Activated B cell treated with CpG ODN at 0.5 μM for 24 hours (primary cell): ENCODE measurements around the gene MED20. TPM values are rescaled to one million over a fixed set of nuclear protein-coding genes. Genes with fewer than 3 reads are reported as not detected.

Experiments
- ATAC-seq: fragments of 200-7000 bp; cut with Tn5 transposase; one replicate; pipeline ENCODE4 v1.10.0; 2021; ENCODE audit warnings: low read depth, mild to moderate bottlenecking, moderate library complexity
- CTCF ChIA-PET: fragments of 350-600 bp; sonication (Branson Sonifier 250); formaldehyde crosslinking; loops from one replicate; lab custom pipeline; 2021; ENCODE audit warnings: antibody characterized with exemption; lab: Charles Lee
- POLR2A ChIA-PET: fragments of 350-600 bp; sonication (Branson Sonifier 250); formaldehyde crosslinking; loops from one replicate; lab custom pipeline; 2021; ENCODE audit warnings: antibody characterized with exemption; lab: Charles Lee
- DNase-seq: peaks from one replicate; pipeline ENCODE4 v3.0.0; 2022
- H3K27ac Mint-ChIP-seq: one replicate; pipeline ENCODE4 v1.8.0; 2020; ENCODE audit warnings: mixed read lengths
- H3K27me3 Mint-ChIP-seq: one replicate; pipeline ENCODE4 v1.8.0; 2021; ENCODE audit warnings: mixed read lengths
- H3K36me3 Mint-ChIP-seq: one replicate; pipeline ENCODE4 v1.8.0; 2021; ENCODE audit warnings: low read depth, mixed read lengths
- H3K4me1 Mint-ChIP-seq: one replicate; pipeline ENCODE4 v1.8.0; 2021; ENCODE audit warnings: mixed read lengths
- H3K4me3 Mint-ChIP-seq: one replicate; pipeline ENCODE4 v1.8.0; 2020; ENCODE audit warnings: mild to moderate bottlenecking, mixed read lengths
- H3K9me3 Mint-ChIP-seq: one replicate; pipeline ENCODE4 v1.8.0; 2020; ENCODE audit warnings: mixed read lengths
- intact Hi-C: fragments of 100-400 bp; cut with micrococcal nuclease; formaldehyde crosslinking; loops from one replicate; pipeline ENCODE4 v1.15.1; 2024
- total RNA-seq: library from RNA; stranded (reverse); gene quantifications from 2 replicates; pipeline ENCODE4 v1.2.3, GENCODE V29; 2022
- TF ChIP-seq, protein P1 (sequence below): fragments of 200-600 bp; IDR thresholded peaks from one replicate; pipeline ENCODE4 v1.8.0; 2022; ENCODE audit warnings: antibody characterized with exemption, mild to moderate bottlenecking

The MED20 gene
- total RNA-seq, 1 donor from 2014 or later = 21.1 TPM

DNA sequence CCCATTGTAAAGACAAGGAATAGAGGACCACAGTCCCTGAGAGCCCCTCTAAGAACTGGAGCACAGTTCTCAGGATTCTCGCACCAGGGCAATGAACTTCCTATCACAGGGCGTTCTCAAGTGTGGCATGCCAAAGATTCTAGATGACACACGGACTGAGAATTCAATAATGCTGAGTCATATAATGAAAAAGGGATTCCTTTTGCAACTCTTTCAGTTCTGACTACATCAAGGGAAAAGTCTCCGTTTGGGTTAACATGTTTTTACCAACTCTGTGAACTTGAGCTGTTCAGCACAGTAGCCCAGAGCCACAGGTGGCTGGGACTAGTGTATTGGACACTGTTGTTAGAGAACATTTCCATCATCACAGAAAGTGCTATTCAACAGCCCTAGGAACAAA is 3.4 kb downstream of the MED20 start:
- DNase-seq (no peak), ATAC-seq (no peak)
- Mint-ChIP-seq H3K27me3 (no peaks in the 10 kb centered on the region), H3K4me3 (no peak overlapping the region), H3K4me1 (peaks cover 30% of the 10 kb centered on the region), H3K27ac (no peak overlapping the region), H3K9me3 (no peaks in the 10 kb centered on the region), H3K36me3 (peaks cover 58% of the 10 kb centered on the region)
- CTCF ChIA-PET = no interaction called here
- TF ChIP-seq, protein P1, sequence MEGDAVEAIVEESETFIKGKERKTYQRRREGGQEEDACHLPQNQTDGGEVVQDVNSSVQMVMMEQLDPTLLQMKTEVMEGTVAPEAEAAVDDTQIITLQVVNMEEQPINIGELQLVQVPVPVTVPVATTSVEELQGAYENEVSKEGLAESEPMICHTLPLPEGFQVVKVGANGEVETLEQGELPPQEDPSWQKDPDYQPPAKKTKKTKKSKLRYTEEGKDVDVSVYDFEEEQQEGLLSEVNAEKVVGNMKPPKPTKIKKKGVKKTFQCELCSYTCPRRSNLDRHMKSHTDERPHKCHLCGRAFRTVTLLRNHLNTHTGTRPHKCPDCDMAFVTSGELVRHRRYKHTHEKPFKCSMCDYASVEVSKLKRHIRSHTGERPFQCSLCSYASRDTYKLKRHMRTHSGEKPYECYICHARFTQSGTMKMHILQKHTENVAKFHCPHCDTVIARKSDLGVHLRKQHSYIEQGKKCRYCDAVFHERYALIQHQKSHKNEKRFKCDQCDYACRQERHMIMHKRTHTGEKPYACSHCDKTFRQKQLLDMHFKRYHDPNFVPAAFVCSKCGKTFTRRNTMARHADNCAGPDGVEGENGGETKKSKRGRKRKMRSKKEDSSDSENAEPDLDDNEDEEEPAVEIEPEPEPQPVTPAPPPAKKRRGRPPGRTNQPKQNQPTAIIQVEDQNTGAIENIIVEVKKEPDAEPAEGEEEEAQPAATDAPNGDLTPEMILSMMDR = no peak
- intact Hi-C loops = no loop called here
- POLR2A ChIA-PET = no interaction called here

- DNase-seq (no peak), ATAC-seq (no peak)
- H3K36me3 Mint-ChIP-seq = peaks cover 53% of the 10 kb centered on the region
- H3K27ac Mint-ChIP-seq = no peak overlapping the region
- H3K9me3 Mint-ChIP-seq = no peaks in the 10 kb centered on the region
- intact Hi-C loops = no loop called here
- CTCF ChIA-PET = interaction anchor here (0.7 kb wide), 1 partner anchor 296 kb away, joined by 5 read pairs; no protein-coding TSS in a partner anchor
- POLR2A ChIA-PET = interaction anchor here (1.1 kb wide), 1 partner anchor 127 kb away, joined by 5 read pairs; the partner anchor contains the start of gene TOMM6
- no peak overlapping the region for H3K4me3 Mint-ChIP-seq
- TF ChIP-seq, protein P1 = no peak
- no peaks in the 10 kb centered on the region for H3K27me3 Mint-ChIP-seq
- H3K4me1 Mint-ChIP-seq = peaks cover 10% of the 10 kb centered on the region
These were observed 5.9 kb downstream of the MED20 start for GRCh38 chr6:41914869-41915530.

- peaks cover 57% of the 10 kb centered on the region for H3K36me3 Mint-ChIP-seq
- CTCF ChIA-PET = interaction anchor here (0.7 to 1.7 kb wide), 2 partner anchors 131 to 297 kb away, joined by 4 to 5 read pairs; no protein-coding TSS in a partner anchor
- POLR2A ChIA-PET = no interaction called here
These were observed 6.6 kb downstream of the MED20 start for GRCh38 chr6:41914343-41914742.

GRCh38 chr6:41909727-41910126 is 11.2 kb downstream of the MED20 start:
- CTCF ChIA-PET = no interaction called here
- POLR2A ChIA-PET = no interaction called here
- TF ChIP-seq, protein P1 = no peak
- Mint-ChIP-seq H3K36me3 (peaks cover 80% of the 10 kb centered on the region), H3K27me3 (no peaks in the 10 kb centered on the region), H3K4me1 (peaks cover 2% of the 10 kb centered on the region), H3K9me3 (no peaks in the 10 kb centered on the region), H3K4me3 (no peak overlapping the region), H3K27ac (no peak overlapping the region)
- DNase-seq (no peak), ATAC-seq (no peak)
- intact Hi-C loops = no loop called here

More at GRCh38 chr6:41914343-41914742, 6.6 kb downstream of the MED20 start:
- Mint-ChIP-seq H3K9me3 (no peaks in the 10 kb centered on the region), H3K4me3 (no peak overlapping the region), H3K27me3 (no peaks in the 10 kb centered on the region), H3K4me1 (peaks cover 6% of the 10 kb centered on the region), H3K27ac (no peak overlapping the region)
- ATAC-seq = no peak
- TF ChIP-seq, protein P1 = no peak
- DNase-seq = no peak
- intact Hi-C loops = no loop called here

DNA sequence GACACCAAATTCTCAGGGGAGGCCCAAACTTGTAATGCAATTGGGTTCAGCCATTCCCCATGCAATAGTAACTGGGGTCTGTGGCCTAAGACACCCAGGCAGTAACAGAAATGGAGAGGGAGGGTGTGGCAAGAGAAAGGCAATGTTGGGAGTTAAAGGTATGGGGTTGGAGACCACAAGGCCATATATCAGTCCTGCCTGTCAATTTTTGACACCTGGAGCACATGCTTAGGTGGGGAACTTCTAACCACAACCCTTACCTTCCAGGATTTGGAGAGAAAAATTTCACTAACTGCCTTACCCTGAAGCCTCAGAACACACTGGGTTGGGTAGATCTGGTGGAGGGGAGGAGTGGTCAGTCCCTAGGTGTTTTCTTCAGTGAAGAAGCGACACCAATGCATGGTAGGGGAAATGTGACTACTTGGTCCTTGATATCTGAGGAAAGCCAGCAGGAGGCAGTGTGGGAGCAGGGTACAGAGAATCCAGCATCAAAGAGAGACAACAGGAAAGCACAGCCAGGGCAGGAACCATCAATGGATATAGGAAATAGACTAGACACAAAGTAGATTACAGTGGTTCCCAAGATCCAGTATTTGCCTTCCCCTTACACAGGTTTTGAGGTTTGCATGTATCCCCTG is 18.9 kb downstream of the MED20 start:
- ChIA-PET POLR2A (no interaction called here), CTCF (interaction anchor here (0.8 to 2.0 kb wide), 4 partner anchors 37 to 142 kb away, joined by 3 to 12 read pairs (median 5); no protein-coding TSS in a partner anchor)
- Mint-ChIP-seq H3K27ac (no peak overlapping the region), H3K4me3 (no peak overlapping the region), H3K9me3 (no peaks in the 10 kb centered on the region), H3K36me3 (peaks cover 32% of the 10 kb centered on the region), H3K4me1 (no peaks in the 10 kb centered on the region), H3K27me3 (no peaks in the 10 kb centered on the region)
- DNase-seq (no peak), ATAC-seq (peak; percentile 37)
- intact Hi-C loops = loop anchor here (1.0 kb wide), 1 partner anchor 142 kb away; no protein-coding TSS in a partner anchor
- TF ChIP-seq, protein P1 = no peak
